GM21723 (cell line): ENCODE measurements around the gene ANKS3.
A peak's percentile ranks its signal among the peaks of the same experiment; 100 is the strongest.
"Not testable (repeated sequence)": the region's sequence is repeated elsewhere in the genome, so short reads cannot be mapped to it uniquely, and the experiment has no call there.

Experiments used
- ATAC-seq: cut with Tn5 transposase; IDR thresholded peaks from one replicate; pipeline ENCODE4 v1.9.1; 2021; ENCODE audit warnings: mild to moderate bottlenecking, moderate library complexity; ENCODE audit not compliant: unreplicated experiment

ANKS3 gene

GRCh38 chr16:4760221-4760910 lies 26.3 kb upstream of the ANKS3 start:
- no peak for ATAC-seq

DNA sequence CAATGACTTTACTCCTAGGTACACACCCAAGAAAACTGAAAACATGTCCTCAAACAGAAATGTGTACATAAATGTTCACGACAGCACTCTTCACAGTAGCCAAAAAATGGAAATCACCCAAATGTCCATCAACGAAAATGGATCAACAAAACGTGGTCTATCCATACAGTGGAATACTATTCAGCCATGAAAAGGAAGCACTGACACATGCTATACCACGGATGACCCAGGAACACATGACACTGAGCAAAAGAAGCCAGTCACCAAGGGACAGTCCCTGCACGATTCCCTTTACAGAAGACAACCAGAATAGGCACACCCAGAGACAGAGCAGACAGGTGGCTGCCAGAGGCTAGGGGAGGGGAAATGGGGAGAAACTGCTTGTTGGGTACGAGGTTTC lies 21.6 kb upstream of the ANKS3 start:
- ATAC-seq, result no peak

- ATAC-seq, result no peak
Observed at GRCh38 chr16:4754865-4755264, 20.8 kb upstream of the ANKS3 start.

GRCh38 chr16:4753227-4753626 lies 19.2 kb upstream of the ANKS3 start:
- ATAC-seq, result no peak

DNA sequence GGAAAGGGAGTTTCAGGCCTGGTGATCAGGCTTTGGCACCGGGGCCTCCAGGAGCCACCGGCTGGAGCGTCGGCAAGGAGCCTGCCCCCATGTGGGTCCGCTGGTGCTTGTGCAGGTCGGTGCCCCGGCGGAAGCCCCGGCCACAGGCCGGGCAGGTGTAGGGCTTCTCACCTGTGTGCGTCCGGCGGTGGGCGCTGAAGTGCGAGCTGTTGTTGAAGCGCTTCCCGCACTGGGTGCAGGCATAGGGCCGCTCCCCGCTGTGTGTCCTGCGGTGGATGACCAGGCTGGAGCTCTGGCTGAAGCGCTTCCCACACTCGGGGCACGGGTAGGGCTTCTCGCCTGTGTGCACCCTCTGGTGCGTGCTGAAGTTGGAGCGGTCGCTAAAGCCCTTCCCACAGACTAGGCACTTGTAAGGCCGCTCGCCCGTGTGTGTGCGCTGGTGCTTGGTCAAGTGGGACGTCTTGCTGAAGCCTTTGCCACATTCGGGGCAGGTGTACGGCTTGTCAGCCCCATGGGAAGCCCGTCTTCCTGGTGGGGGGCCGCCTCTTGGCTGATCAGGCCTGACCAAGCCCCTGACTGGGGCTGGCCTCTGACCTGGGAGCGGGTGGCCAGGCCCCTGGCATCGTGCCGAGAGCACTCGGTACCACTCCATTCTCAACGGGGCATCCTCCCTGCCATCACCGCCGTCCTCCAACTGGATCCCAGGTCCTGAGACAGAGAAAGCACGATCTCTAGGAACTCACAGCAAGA lies 18.5 kb upstream of the ANKS3 start:
- no peak for ATAC-seq

DNA sequence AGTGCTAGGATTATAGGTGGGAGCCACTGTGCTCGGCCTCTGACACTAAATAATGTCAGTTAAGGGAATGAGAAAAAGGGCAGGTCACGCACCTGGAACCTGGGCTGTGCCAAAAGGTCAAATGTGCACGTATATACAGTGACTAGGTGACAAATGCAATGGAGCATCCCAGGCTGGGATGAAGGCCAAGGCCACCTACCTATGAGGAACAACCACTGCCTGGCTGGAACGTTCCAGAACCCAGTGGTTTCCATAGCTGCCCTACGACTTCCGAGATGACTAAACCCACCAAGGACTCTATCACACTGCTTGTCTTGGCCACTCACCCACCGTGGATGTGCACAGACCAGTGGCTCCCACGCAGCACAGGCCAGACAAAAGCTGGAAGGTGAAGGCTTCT lies 16.8 kb upstream of the ANKS3 start:
- no peak for ATAC-seq

GRCh38 chr16:4749700-4750257 lies 15.7 kb upstream of the ANKS3 start:
- no peak for ATAC-seq

DNA sequence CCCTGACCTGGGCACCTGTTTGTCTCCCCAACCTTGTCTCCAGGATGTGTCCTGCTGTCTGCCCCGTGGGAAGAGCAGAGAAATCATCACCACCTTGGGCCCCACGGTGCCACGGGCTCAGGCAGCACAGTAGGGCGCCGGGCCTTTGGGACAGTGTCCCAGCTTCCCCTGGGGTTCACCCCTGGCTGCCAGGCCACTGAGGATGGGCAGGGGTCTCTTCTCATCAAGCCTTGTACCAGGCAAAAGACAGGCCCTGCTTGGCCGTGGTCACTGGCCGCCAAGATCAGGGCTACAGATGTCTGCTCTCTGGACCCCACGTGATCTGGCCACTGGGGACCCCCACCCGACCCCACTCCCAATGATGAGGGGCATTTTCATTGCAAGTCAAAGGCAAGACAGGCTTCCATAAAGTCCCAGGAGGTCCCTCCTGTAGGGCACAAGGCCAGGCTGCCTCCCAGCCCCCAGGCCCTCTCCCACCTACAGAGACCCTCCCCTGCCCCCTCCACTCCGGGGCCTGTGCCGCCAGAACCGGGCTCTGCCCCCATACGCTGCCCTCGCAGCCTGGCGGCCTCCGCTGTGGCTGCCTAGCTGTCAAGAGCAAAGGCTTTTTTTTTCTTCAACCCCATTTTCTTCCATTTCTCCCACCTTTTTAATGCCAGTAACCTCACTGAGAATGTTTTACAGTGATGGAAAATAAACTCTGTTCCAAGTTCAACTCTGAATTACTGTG lies 14.8 kb upstream of the ANKS3 start:
- no peak for ATAC-seq

- no peak for ATAC-seq
Observed at GRCh38 chr16:4747906-4748681, 14.0 kb upstream of the ANKS3 start.

DNA sequence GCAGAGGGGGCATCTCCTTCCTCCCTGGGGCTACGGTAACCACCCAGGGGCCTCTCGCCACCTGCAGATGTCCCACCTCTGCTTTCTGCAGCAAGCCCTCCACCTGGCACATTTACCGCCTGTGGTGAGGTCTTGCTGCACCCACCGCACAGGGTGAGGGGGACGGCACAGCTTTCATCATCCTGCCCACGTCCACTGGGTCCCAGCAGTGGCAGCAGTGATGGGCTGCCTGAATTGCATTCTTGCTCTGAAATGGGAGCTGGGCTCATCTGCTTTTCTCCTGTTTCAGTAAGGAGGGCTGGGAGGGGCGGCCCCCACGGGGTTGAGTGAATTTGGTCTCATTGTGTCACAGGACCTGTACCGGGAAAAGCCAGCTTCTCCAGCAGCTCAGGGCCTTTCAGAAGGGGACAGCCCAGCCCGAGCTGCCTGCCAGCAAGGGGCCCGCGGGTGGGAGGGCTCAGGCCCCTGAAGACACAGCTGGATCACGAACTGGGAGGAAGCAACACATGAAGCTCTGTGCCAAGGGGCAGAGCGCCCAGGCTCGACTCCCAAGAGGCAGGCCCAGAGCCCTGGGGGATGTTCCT lies 13.0 kb upstream of the ANKS3 start:
- no peak for ATAC-seq

DNA sequence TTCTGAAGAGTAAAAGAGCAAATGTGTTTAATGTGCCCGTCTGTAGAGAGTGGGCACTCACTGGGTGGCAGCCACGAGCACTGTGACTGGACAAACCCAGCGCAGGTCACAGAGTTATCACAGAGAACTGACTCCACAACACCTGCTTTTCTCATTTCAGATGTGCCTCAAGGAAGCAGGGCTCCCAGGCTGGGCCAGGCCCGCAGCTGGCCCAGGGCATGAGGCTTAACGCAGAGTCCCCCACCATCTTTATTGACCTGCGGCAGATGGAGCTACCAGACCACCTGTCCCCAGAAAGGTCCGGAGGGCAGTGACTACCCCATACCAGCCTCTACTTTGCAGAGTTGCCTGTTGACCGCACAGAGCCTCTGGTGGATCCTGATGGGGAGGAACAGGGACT lies 12.1 kb upstream of the ANKS3 start:
- ATAC-seq, result no peak

DNA sequence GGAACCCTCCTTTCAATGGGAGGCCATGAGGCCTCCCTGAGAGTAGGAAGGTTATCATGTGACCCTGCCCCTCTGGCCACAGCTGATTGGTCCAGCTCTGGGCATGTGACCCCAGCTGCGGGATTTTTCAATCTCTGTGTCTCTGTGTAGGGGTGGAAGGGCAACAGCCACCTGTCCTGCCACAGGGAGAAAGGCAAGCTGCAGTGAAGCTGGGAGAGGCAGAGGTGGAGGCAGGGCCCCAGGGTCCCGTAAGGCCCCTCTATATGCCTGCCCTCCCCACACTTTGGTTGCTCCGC lies 11.2 kb upstream of the ANKS3 start:
- no peak for ATAC-seq

GRCh38 chr16:4744555-4745273 lies 10.6 kb upstream of the ANKS3 start:
- ATAC-seq, result no peak

DNA sequence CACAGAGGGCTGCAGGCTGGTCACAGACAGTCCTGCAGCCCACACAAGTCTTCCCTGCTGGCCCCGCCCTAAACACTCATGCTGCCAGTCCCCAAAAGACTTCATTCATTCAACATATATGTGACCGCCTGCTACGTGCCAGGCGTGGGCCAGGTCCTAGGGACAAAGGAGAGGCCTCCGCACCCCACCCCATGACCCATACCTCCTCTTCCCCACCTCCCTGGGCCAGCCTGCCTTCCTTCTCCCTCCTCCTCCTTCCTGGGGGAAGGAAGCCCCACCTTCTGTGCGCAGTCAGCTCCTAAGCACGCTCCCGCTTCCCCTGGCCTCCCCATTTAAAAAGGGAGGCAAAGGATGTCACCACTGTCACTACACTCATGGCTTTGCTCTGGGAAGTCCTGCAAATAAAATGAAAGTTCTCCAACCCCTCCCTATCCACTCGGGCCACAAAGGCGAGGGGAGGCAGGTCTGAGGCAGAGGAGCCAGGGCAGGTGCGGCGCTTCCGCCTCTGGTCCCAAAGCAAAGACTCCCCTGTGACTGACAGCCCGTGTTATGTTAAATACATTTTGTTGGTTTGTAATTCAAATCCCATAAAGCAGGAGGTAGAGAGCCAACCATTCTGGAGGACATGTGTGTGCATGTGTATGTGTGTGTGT lies 9.3 kb upstream of the ANKS3 start:
- no peak for ATAC-seq

DNA sequence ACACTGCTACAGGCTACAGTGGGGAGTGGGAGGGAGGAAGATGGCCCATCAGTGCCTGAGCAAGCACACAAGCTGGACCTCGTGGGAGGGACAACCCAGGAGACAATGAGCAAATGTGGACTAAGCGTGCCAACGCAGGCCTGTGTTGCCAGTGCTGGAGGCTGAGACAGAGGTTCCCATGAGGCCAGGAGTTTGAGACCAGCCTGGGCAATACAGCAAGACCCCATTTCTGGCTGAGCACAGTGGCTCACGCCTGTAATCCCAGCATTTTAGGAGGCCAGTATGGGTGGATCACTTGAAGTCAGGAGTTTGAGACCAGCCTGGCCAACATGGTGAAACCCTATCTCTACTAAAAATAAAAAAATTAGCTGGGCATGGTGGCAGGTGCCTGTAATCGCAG lies 4.3 kb upstream of the ANKS3 start:
- ATAC-seq, result not testable (repeated sequence)

GRCh38 chr16:4737545-4737944 lies 3.5 kb upstream of the ANKS3 start:
- ATAC-seq, result no peak

GRCh38 chr16:4736546-4736945 lies 2.5 kb upstream of the ANKS3 start:
- ATAC-seq, result no peak

- peak; percentile 67 for ATAC-seq
Observed at GRCh38 chr16:4734730-4735535, 862 bp upstream of the ANKS3 start.

DNA sequence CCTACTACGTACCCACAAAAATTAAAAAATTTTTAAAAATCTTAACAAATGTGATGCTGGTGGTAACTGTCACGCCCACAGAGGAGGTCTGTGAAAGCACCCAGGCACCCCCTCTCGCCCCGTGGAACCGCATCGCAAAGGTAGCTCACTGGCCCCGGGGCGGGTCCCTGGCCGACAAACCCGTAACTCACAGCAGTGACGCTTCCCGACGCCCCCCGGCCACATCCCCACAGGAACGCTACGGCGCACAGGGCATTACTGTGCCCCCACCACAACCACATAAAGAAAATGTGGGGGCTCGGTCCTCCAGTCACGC lies 366 bp downstream of the ANKS3 start:
- no peak for ATAC-seq
